GM23338 (cell line): Measurements from ENCODE around the gene SLC35F1. TPM values are rescaled to one million over a fixed set of nuclear protein-coding genes. Genes with fewer than 3 reads are reported as not detected.

Experiments
- ATAC-seq: fragments of 200-7000 bp; cut with Tn5 transposase; 3 replicates; pipeline ENCODE4 v1.9.1; 2020
- DNase-seq: peaks from one replicate; pipeline ENCODE4 v3.0.0-alpha.2; 2015; ENCODE audit warnings: low spot score
- H2AFZ ChIP-seq: fragments of 200-600 bp; sonication (generic); 2 replicates; pipeline ENCODE4 v1.8.0; 2016; ENCODE audit warnings: antibody characterized with exemption, mild to moderate bottlenecking, moderate library complexity
- H3F3A ChIP-seq: fragments of 200-600 bp; sonication (generic); replicated peaks from 2 replicates; pipeline ENCODE4 v1.8.0; 2017; ENCODE audit warnings: antibody characterized with exemption, mixed run types, low read depth
- H3K27ac ChIP-seq: fragments of 200-600 bp; sonication (generic); 2 replicates; pipeline ENCODE4 v1.6.1; 2016; ENCODE audit warnings: low read depth
- H3K27me3 ChIP-seq: fragments of 200-600 bp; sonication (generic); 2 replicates; pipeline ENCODE4 v1.8.0; 2016; ENCODE audit warnings: mild to moderate bottlenecking, mixed run types, moderate library complexity; ENCODE audit not compliant: insufficient read depth
- H3K36me3 ChIP-seq: fragments of 200-600 bp; sonication (generic); 2 replicates; pipeline ENCODE4 v1.8.0; 2016; ENCODE audit warnings: mild to moderate bottlenecking; ENCODE audit not compliant: insufficient read depth
- H3K4me1 ChIP-seq: fragments of 200-600 bp; sonication (generic); 2 replicates; pipeline ENCODE4 v1.8.0; 2016; ENCODE audit warnings: mild to moderate bottlenecking, moderate library complexity; ENCODE audit not compliant: insufficient read depth
- H3K4me2 ChIP-seq: fragments of 200-600 bp; sonication (generic); 2 replicates; pipeline ENCODE4 v1.7.1; 2017; ENCODE audit warnings: mixed run types
- H3K4me3 ChIP-seq: fragments of 200-600 bp; sonication (generic); 2 replicates; pipeline ENCODE4 v1.6.1; 2016; ENCODE audit warnings: mixed run types
- H3K79me2 ChIP-seq: fragments of 200-600 bp; sonication (generic); replicated peaks from 2 replicates; pipeline ENCODE4 v1.8.0; 2017; ENCODE audit warnings: mild to moderate bottlenecking; ENCODE audit not compliant: insufficient read depth
- H3K9me2 ChIP-seq: fragments of 200-600 bp; sonication (generic); 2 replicates; pipeline ENCODE4 v1.8.0; 2017; ENCODE audit not compliant: insufficient read depth
- H4K20me1 ChIP-seq: fragments of 200-600 bp; sonication (generic); replicated peaks from 2 replicates; pipeline ENCODE4 v1.8.0; 2017; ENCODE audit warnings: mild to moderate bottlenecking; ENCODE audit not compliant: insufficient read depth
- H3K27ac Mint-ChIP-seq: 2 replicates; pipeline ENCODE4 v1.8.0; 2020; ENCODE audit warnings: inconsistent platforms, mild to moderate bottlenecking, moderate library complexity, mixed read lengths
- H3K27me3 Mint-ChIP-seq: 3 replicates; pipeline ENCODE4 v1.8.0; 2022; ENCODE audit warnings: low read depth, mild to moderate bottlenecking, moderate library complexity, mixed read lengths, inconsistent platforms; ENCODE audit not compliant: insufficient read depth, poor library complexity
- H3K36me3 Mint-ChIP-seq: 3 replicates; pipeline ENCODE4 v1.8.0; 2021; ENCODE audit warnings: low read depth, mild to moderate bottlenecking, inconsistent platforms, moderate library complexity, mixed read lengths
- H3K4me1 Mint-ChIP-seq: 3 replicates; pipeline ENCODE4 v1.8.0; 2020; ENCODE audit warnings: mild to moderate bottlenecking, inconsistent platforms, mixed read lengths
- H3K4me3 Mint-ChIP-seq: 3 replicates; pipeline ENCODE4 v1.8.0; 2021; ENCODE audit warnings: moderate library complexity, mild to moderate bottlenecking, inconsistent platforms, mixed read lengths
- H3K9me3 Mint-ChIP-seq: 3 replicates; pipeline ENCODE4 v1.8.0; 2020; ENCODE audit warnings: moderate library complexity, mild to moderate bottlenecking, inconsistent platforms, mixed read lengths
- CREB1 ChIP-seq: fragments of 250-450 bp; sonication (Bioruptor Pico); IDR thresholded peaks from 2 replicates; pipeline ENCODE4 v1.5.0; 2020; ENCODE audit warnings: low read depth, mild to moderate bottlenecking, moderate library complexity
- EZH2 ChIP-seq: fragments of 200-600 bp; sonication (generic); IDR thresholded peaks from one replicate; pipeline ENCODE4 v1.8.0; 2017; ENCODE audit warnings: antibody characterized with exemption, mild to moderate bottlenecking, low read depth; ENCODE audit not compliant: unreplicated experiment
- EZH2phosphoT487 ChIP-seq: fragments of 200-600 bp; sonication (generic); IDR thresholded peaks from one replicate; pipeline ENCODE4 v1.8.1; 2018; ENCODE audit warnings: antibody characterized with exemption; ENCODE audit not compliant: unreplicated experiment
- JUNB ChIP-seq: IDR thresholded peaks from one replicate; pipeline ENCODE4 v1.6.1; 2016; ENCODE audit warnings: antibody characterized with exemption; ENCODE audit not compliant: unreplicated experiment
- NANOG ChIP-seq: IDR thresholded peaks from 2 replicates; pipeline ENCODE4 v1.6.1; 2016; ENCODE audit warnings: antibody characterized with exemption, borderline replicate concordance
- POLR2AphosphoS5 ChIP-seq: IDR thresholded peaks from 2 replicates; pipeline ENCODE4 v1.6.1; 2016; ENCODE audit warnings: antibody characterized with exemption, low read depth
- STAT1 ChIP-seq: IDR thresholded peaks from one replicate; pipeline ENCODE4 v1.6.1; 2016; ENCODE audit warnings: antibody characterized with exemption; ENCODE audit not compliant: unreplicated experiment
- ZNF114 ChIP-seq: fragments of 250-450 bp; sonication (Bioruptor Pico); IDR thresholded peaks from 2 replicates; pipeline ENCODE4 v1.5.0; 2020; ENCODE audit warnings: mild to moderate bottlenecking, moderate library complexity
- ZNF331 ChIP-seq: fragments of 250-450 bp; sonication (Bioruptor Pico); IDR thresholded peaks from 2 replicates; pipeline ENCODE4 v1.5.0; 2020; ENCODE audit warnings: low read depth, mild to moderate bottlenecking, moderate library complexity
- polyA plus RNA-seq: library from polyadenylated mRNA; unstranded; fragments of >200 nt; fragmentation: Nextera tagmentation; extraction: Ambion mirVana; gene quantifications from 2 replicates; pipeline ENCODE4 v1.2.1, GENCODE V29; 2016
- total RNA-seq: library from RNA; depleted of rRNA; stranded (reverse); fragments of >200 nt; shearing (Covaris generic); gene quantifications from 2 replicates; pipeline ENCODE4 v1.2.3, GENCODE V29; 2014
- TF ChIP-seq, protein P1 (sequence below): IDR thresholded peaks from 2 replicates; pipeline ENCODE4 v1.6.1; 2016; ENCODE audit warnings: antibody characterized with exemption
- TF ChIP-seq, protein P2 (sequence below): IDR thresholded peaks from one replicate; pipeline ENCODE4 v1.6.1; 2018; ENCODE audit warnings: antibody characterized with exemption; ENCODE audit not compliant: unreplicated experiment
- TF ChIP-seq, protein P3 (sequence below), 2 experiments: fragments of 200-600 bp in 1 of 2; sonication (generic) in 1 of 2; conservative IDR thresholded peaks; 2 replicates each; pipeline versions ENCODE4 v1.5.1 to v1.6.1; 2016 to 2017; ENCODE audit warnings: antibody characterized with exemption in 2 of 2, low read depth in 2 of 2, mild to moderate bottlenecking in 2 of 2, moderate library complexity in 1 of 2
- TF ChIP-seq, protein P4 (sequence below): fragments of 250-450 bp; sonication (Bioruptor Pico); IDR thresholded peaks from 2 replicates; pipeline ENCODE4 v1.5.0; 2020; ENCODE audit warnings: mild to moderate bottlenecking, moderate library complexity

The SLC35F1 gene
- total and polyA plus RNA-seq, 2 experiments from 2014 or later = 3.0 to 10.3 TPM

DNA sequence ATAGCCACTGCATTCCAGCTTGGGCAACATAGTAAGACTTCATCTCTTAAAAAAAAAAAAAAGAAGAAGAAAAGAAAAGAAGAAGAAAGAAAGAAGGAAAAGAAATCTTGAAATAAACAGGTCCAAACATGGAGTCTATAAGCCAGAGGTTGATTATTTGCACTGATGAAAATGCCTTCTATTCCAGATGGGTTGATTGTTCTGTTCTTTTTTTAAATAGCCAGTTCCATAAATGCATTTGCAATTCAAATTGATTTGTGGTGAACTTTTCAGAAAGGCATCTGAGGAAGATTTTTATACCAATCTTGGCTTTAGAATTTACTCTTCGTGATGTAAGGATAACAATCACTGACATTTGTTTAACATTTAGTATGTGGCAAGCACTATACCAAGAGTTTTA lies 397.3 kb downstream of the SLC35F1 start:
- DNase-seq = no peak
- H3K27me3 ChIP-seq = no peaks in the 10 kb centered on the region
- H4K20me1 ChIP-seq = no peaks in the 10 kb centered on the region
- no peak overlapping the region for H3K27ac ChIP-seq
- no peak overlapping the region for H3K27ac Mint-ChIP-seq
- no peaks in the 10 kb centered on the region for H3K9me2 ChIP-seq
- TF ChIP-seq, protein P1, sequence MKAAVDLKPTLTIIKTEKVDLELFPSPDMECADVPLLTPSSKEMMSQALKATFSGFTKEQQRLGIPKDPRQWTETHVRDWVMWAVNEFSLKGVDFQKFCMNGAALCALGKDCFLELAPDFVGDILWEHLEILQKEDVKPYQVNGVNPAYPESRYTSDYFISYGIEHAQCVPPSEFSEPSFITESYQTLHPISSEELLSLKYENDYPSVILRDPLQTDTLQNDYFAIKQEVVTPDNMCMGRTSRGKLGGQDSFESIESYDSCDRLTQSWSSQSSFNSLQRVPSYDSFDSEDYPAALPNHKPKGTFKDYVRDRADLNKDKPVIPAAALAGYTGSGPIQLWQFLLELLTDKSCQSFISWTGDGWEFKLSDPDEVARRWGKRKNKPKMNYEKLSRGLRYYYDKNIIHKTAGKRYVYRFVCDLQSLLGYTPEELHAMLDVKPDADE = no peak
- TF ChIP-seq, protein P2, sequence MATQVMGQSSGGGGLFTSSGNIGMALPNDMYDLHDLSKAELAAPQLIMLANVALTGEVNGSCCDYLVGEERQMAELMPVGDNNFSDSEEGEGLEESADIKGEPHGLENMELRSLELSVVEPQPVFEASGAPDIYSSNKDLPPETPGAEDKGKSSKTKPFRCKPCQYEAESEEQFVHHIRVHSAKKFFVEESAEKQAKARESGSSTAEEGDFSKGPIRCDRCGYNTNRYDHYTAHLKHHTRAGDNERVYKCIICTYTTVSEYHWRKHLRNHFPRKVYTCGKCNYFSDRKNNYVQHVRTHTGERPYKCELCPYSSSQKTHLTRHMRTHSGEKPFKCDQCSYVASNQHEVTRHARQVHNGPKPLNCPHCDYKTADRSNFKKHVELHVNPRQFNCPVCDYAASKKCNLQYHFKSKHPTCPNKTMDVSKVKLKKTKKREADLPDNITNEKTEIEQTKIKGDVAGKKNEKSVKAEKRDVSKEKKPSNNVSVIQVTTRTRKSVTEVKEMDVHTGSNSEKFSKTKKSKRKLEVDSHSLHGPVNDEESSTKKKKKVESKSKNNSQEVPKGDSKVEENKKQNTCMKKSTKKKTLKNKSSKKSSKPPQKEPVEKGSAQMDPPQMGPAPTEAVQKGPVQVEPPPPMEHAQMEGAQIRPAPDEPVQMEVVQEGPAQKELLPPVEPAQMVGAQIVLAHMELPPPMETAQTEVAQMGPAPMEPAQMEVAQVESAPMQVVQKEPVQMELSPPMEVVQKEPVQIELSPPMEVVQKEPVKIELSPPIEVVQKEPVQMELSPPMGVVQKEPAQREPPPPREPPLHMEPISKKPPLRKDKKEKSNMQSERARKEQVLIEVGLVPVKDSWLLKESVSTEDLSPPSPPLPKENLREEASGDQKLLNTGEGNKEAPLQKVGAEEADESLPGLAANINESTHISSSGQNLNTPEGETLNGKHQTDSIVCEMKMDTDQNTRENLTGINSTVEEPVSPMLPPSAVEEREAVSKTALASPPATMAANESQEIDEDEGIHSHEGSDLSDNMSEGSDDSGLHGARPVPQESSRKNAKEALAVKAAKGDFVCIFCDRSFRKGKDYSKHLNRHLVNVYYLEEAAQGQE = no peak
- TF ChIP-seq, protein P3, sequence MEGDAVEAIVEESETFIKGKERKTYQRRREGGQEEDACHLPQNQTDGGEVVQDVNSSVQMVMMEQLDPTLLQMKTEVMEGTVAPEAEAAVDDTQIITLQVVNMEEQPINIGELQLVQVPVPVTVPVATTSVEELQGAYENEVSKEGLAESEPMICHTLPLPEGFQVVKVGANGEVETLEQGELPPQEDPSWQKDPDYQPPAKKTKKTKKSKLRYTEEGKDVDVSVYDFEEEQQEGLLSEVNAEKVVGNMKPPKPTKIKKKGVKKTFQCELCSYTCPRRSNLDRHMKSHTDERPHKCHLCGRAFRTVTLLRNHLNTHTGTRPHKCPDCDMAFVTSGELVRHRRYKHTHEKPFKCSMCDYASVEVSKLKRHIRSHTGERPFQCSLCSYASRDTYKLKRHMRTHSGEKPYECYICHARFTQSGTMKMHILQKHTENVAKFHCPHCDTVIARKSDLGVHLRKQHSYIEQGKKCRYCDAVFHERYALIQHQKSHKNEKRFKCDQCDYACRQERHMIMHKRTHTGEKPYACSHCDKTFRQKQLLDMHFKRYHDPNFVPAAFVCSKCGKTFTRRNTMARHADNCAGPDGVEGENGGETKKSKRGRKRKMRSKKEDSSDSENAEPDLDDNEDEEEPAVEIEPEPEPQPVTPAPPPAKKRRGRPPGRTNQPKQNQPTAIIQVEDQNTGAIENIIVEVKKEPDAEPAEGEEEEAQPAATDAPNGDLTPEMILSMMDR (conservative IDR thresholded peaks at IDR 0.05; ENCODE audit: low read depth in 2 of 2) = no peak
- no peak for TF ChIP-seq EZH2phosphoT487
- no peak for TF ChIP-seq JUNB
- no peak for TF ChIP-seq ZNF114
- TF ChIP-seq CREB1 (CRISPR knock-in tag) = no peak
- TF ChIP-seq, protein P4, sequence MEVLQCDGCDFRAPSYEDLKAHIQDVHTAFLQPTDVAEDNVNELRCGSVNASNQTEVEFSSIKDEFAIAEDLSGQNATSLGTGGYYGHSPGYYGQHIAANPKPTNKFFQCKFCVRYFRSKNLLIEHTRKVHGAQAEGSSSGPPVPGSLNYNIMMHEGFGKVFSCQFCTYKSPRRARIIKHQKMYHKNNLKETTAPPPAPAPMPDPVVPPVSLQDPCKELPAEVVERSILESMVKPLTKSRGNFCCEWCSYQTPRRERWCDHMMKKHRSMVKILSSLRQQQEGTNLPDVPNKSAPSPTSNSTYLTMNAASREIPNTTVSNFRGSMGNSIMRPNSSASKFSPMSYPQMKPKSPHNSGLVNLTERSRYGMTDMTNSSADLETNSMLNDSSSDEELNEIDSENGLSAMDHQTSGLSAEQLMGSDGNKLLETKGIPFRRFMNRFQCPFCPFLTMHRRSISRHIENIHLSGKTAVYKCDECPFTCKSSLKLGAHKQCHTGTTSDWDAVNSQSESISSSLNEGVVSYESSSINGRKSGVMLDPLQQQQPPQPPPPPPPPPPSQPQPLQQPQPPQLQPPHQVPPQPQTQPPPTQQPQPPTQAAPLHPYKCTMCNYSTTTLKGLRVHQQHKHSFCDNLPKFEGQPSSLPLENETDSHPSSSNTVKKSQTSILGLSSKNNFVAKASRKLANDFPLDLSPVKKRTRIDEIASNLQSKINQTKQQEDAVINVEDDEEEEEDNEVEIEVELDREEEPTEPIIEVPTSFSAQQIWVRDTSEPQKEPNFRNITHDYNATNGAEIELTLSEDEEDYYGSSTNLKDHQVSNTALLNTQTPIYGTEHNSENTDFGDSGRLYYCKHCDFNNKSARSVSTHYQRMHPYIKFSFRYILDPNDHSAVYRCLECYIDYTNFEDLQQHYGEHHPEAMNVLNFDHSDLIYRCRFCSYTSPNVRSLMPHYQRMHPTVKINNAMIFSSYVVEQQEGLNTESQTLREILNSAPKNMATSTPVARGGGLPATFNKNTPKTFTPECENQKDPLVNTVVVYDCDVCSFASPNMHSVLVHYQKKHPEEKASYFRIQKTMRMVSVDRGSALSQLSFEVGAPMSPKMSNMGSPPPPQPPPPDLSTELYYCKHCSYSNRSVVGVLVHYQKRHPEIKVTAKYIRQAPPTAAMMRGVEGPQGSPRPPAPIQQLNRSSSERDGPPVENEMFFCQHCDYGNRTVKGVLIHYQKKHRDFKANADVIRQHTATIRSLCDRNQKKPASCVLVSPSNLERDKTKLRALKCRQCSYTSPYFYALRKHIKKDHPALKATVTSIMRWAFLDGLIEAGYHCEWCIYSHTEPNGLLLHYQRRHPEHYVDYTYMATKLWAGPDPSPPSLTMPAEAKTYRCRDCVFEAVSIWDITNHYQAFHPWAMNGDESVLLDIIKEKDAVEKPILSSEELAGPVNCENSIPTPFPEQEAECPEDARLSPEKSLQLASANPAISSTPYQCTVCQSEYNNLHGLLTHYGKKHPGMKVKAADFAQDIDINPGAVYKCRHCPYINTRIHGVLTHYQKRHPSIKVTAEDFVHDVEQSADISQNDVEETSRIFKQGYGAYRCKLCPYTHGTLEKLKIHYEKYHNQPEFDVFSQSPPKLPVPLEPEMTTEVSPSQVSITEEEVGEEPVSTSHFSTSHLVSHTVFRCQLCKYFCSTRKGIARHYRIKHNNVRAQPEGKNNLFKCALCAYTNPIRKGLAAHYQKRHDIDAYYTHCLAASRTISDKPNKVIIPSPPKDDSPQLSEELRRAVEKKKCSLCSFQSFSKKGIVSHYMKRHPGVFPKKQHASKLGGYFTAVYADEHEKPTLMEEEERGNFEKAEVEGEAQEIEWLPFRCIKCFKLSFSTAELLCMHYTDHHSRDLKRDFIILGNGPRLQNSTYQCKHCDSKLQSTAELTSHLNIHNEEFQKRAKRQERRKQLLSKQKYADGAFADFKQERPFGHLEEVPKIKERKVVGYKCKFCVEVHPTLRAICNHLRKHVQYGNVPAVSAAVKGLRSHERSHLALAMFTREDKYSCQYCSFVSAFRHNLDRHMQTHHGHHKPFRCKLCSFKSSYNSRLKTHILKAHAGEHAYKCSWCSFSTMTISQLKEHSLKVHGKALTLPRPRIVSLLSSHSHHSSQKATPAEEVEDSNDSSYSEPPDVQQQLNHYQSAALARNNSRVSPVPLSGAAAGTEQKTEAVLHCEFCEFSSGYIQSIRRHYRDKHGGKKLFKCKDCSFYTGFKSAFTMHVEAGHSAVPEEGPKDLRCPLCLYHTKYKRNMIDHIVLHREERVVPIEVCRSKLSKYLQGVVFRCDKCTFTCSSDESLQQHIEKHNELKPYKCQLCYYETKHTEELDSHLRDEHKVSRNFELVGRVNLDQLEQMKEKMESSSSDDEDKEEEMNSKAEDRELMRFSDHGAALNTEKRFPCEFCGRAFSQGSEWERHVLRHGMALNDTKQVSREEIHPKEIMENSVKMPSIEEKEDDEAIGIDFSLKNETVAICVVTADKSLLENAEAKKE (CRISPR knock-in tag) = no peak
- no peak for TF ChIP-seq EZH2
- no peak for TF ChIP-seq NANOG
- TF ChIP-seq STAT1 = no peak
- TF ChIP-seq POLR2AphosphoS5 = no peak
- TF ChIP-seq ZNF331 (CRISPR knock-in tag) = no peak
- H3K9me3 Mint-ChIP-seq = no peaks in the 10 kb centered on the region
- no peaks in the 10 kb centered on the region for H3F3A ChIP-seq
- no peak overlapping the region for H2AFZ ChIP-seq
- H3K4me1 ChIP-seq = peaks cover 13% of the 10 kb centered on the region
- no peak overlapping the region for H3K4me2 ChIP-seq
- H3K36me3 ChIP-seq = no peaks in the 10 kb centered on the region
- H3K4me1 Mint-ChIP-seq = peaks cover 20% of the 10 kb centered on the region
- H3K4me3 ChIP-seq = no peak overlapping the region
- no peaks in the 10 kb centered on the region for H3K79me2 ChIP-seq
- no peak overlapping the region for H3K4me3 Mint-ChIP-seq
- ATAC-seq = no peak
- H3K36me3 Mint-ChIP-seq = peaks cover 3% of the 10 kb centered on the region; the same call in 2 of the 3 replicates
- H3K27me3 Mint-ChIP-seq = no peaks in the 10 kb centered on the region
